Fibroblast of lung (primary cell): ENCODE data around the gene GMFB.

Experiments
- CTCF ChIP-seq, 2 donors: IDR thresholded peaks in 1 of 2; conservative IDR thresholded peaks in 1 of 2; 1 replicate in 1 of 2; 2 replicates in 1 of 2; pipeline ENCODE4 v1.5.1; 2011 to 2012; ENCODE audit warnings: low read length in 2 of 2, control low read depth in 1 of 2, inconsistent platforms in 1 of 2, low read depth in 1 of 2, mild to moderate bottlenecking in 1 of 2
- EZH2 ChIP-seq: IDR thresholded peaks from 2 replicates; pipeline ENCODE4 v1.5.1; 2012; ENCODE audit warnings: low read length, control low read depth, mild to moderate bottlenecking; ENCODE audit errors: missing control alignments

GRCh38 chr14:54471641-54472040, 17.1 kb downstream of the GMFB start:
- no peak for TF ChIP-seq CTCF (conservative IDR thresholded peaks at IDR 0.05 in 1 of 2, IDR thresholded peaks at IDR 0.05 in 1 of 2; ENCODE audit: low read depth in 1 of 2, low read length in 2 of 2)
- no peak for TF ChIP-seq EZH2
